ENCODE data around the gene IL18BP. TPM values are rescaled to one million over a fixed set of nuclear protein-coding genes. Genes with fewer than 3 reads are reported as not detected.

The IL18BP gene
- total and polyA plus RNA-seq, 9 of the 15 experiments (the other 6 are each of a cell fraction or from before 2014, with no cell fraction given) = 0.34 to 9.4 (median 3.2) TPM

DNA sequence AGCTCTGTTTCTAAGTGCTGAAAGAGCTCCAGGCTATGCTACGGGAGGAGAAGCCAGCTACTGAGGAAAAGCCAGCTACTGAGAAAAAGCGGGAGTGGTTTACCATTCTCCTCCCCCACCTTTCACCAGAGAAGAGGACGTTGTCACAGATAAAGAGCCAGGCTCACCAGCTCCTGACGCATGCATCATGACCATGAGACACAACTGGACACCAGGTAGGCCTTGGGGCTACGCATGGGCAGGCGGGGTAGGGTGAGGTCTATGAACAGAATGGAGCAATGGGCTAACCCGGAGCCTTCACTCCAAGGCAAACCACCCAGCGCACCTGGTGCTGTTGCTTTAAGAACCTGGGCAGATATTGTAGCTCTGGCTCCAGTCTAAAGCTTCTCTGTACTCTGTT lies 1.1 kb downstream of the IL18BP start:
- BruUV-seq (replicated peaks) = no TSS peak
- H3K4me2 ChIP-seq (ENCODE audit: insufficient read depth, low read length) = peak overlapping the region; percentile 42; the same call in 1 of the 2 replicates
- H3K4me3 ChIP-seq = no peak overlapping the region
- H3K79me2 ChIP-seq (ENCODE audit: control insufficient read depth, insufficient read depth, low read length) = no peaks in the 10 kb centered on the region
- ATAC-seq = peak; percentile 40
- peak; percentile 71 for FAIRE-seq
- in situ Hi-C loops (cut with MboI) = no loop called here
- no peak overlapping the region for H2AFZ ChIP-seq (ENCODE audit: low read depth, low read length)
- no peaks in the 10 kb centered on the region for H3K27me3 ChIP-seq (ENCODE audit: control insufficient read depth in 2 of 2, insufficient read depth in 2 of 2, low read length in 2 of 2)
- H3K9me1 ChIP-seq (ENCODE audit: control insufficient read depth, insufficient read depth, low read length) = peaks cover 14% of the 10 kb centered on the region
- peak overlapping the region; percentile 34 for H3K27ac ChIP-seq (ENCODE audit: extremely low read depth, low read depth, low read length)
- peaks cover 69% of the 10 kb centered on the region; the same call in 2 of the 3 replicates for H3K36me3 ChIP-seq (ENCODE audit: control insufficient read depth, insufficient read depth, low read length)
- peak; percentile 29 to 77 (median 52) for DNase-seq (ENCODE audit: extremely low read depth in 1 of 4, low spot score in 3 of 4)
- no peaks in the 10 kb centered on the region for H3K9me3 ChIP-seq (replicated peaks; ENCODE audit: control insufficient read depth, insufficient read depth, low read depth, low read length)
- ChIA-PET POLR2A (interaction anchor here (0.7 to 2.1 kb wide), 6 partner anchors 10 to 286 kb away, joined by 3 to 10 read pairs (median 4); no protein-coding TSS in a partner anchor), CTCF (ENCODE audit: low intra/inter-chr PET ratio) (no interaction called here)
- peak overlapping the region; percentile 30 to 59; a peak in 2 of 4 replicates for H3K9ac ChIP-seq (ENCODE audit: insufficient read depth in 1 of 2, low read depth in 2 of 2, low read length in 2 of 2)
- peaks cover 41 to 72% of the 10 kb centered on the region in 2 experiments for H3K4me1 ChIP-seq (replicated peaks in 1 of 2; ENCODE audit: control insufficient read depth in 2 of 2, insufficient read depth in 2 of 2, low read length in 2 of 2)
- intact Hi-C loops (cut with micrococcal nuclease) = loop anchor here (5.0 kb wide), 1 partner anchor 137 kb away; no protein-coding TSS in a partner anchor
- WGBS (ENCODE audit: insufficient coverage, low coverage, missing lambda C conversion rate) = 23% methylated on average over 7 of the region's 8 CpGs
- peaks cover 10% of the 10 kb centered on the region for H4K20me1 ChIP-seq (replicated peaks; ENCODE audit: control insufficient read depth, insufficient read depth, low read length)
- TF ChIP-seq TCF3 (CRISPR knock-in tag; IDR thresholded peaks at IDR 0.05) = 0 out of 2 replicates have a peak, but pooled peaks have one; percentile 21
- no peak for TF ChIP-seq POLR2G (IDR thresholded peaks at IDR 0.05; ENCODE audit: low read depth, low read length)
- peak; percentile 71; the same call in 1 of the 2 replicates for TF ChIP-seq CREB1 (IDR thresholded peaks at IDR 0.05)
- TF ChIP-seq CREB1 (CRISPR knock-in tag; IDR thresholded peaks at IDR 0.05) = peak; percentile 48; the same call in 1 of the 2 replicates
- no peak for TF ChIP-seq NR0B1 (IDR thresholded peaks at IDR 0.05; ENCODE audit: partially characterized antibody)
- no peak for TF ChIP-seq CHCHD3 (CRISPR knock-in tag; IDR thresholded peaks at IDR 0.05)
- peak; percentile 22; the same call in 1 of the 2 replicates for TF ChIP-seq JUND (IDR thresholded peaks at IDR 0.05; ENCODE audit: borderline replicate concordance, low read depth, low read length)
- TF ChIP-seq JUND (tag; IDR thresholded peaks at IDR 0.05; ENCODE audit: borderline replicate concordance, low read depth, low read length) = no peak
- 0 out of 2 replicates have a peak, but pooled peaks have one; percentile 49 for TF ChIP-seq HMBOX1 (IDR thresholded peaks at IDR 0.05)
- TF ChIP-seq CTBP1 (IDR thresholded peaks at IDR 0.05; ENCODE audit: borderline replicate concordance) = 0 out of 2 replicates have a peak, but pooled peaks have one; percentile 16
- TF ChIP-seq SIN3B (IDR thresholded peaks at IDR 0.05; ENCODE audit: low read depth) = no peak
- TF ChIP-seq MCM7 (IDR thresholded peaks at IDR 0.05) = no peak
- no peak for TF ChIP-seq ZNF436 (CRISPR knock-in tag; IDR thresholded peaks at IDR 0.05)
- TF ChIP-seq KDM1A (IDR thresholded peaks at IDR 0.05) = no peak
- TF ChIP-seq ARID1B (IDR thresholded peaks at IDR 0.05) = peak; percentile 27; the same call in 1 of the 2 replicates
- TF ChIP-seq PPARD (CRISPR knock-in tag; IDR thresholded peaks at IDR 0.05) = no peak
- TF ChIP-seq SMAD3 (CRISPR knock-in tag; conservative IDR thresholded peaks at IDR 0.05) = no peak
- TF ChIP-seq TEAD2 (tag; IDR thresholded peaks at IDR 0.05) = no peak
- 0 out of 2 replicates have a peak, but pooled peaks have one; percentile 10 for TF ChIP-seq SMARCA4 (IDR thresholded peaks at IDR 0.05)
- TF ChIP-seq ZKSCAN1 (IDR thresholded peaks at IDR 0.05; ENCODE audit: low read depth, low read length) = 0 out of 2 replicates have a peak, but pooled peaks have one; percentile 34
- TF ChIP-seq, protein P1, sequence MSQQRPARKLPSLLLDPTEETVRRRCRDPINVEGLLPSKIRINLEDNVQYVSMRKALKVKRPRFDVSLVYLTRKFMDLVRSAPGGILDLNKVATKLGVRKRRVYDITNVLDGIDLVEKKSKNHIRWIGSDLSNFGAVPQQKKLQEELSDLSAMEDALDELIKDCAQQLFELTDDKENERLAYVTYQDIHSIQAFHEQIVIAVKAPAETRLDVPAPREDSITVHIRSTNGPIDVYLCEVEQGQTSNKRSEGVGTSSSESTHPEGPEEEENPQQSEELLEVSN (IDR thresholded peaks at IDR 0.05; ENCODE audit: borderline replicate concordance in 1 of 2, extremely low read depth in 1 of 2, insufficient read depth in 1 of 2, insufficient read length in 1 of 2, low read depth in 1 of 2, low read length in 1 of 2, poor library complexity in 1 of 2, severe bottlenecking in 1 of 2) = peak in 1 of 2 experiments; percentile 51
